Natural killer cell (primary cell): ENCODE data around the gene EIF4E1B. TPM values are rescaled to one million over a fixed set of nuclear protein-coding genes. Genes with fewer than 3 reads are reported as not detected.
A peak's percentile ranks its signal among the peaks of the same experiment; 100 is the strongest.

Experiments used
- ATAC-seq, 3 donors: fragments of 150-1000 bp in 2 of 3; fragments of 200-7000 bp in 1 of 3; cut with Tn5 transposase; 1 replicate in 1 of 3; 2 replicates in 2 of 3; pipeline ENCODE4 v1.10.0; 2021; ENCODE audit warnings: mild to moderate bottlenecking in 2 of 3, moderate library complexity in 2 of 3
- DNase-seq, 2 donors: peaks; one replicate each; pipeline versions ENCODE4 v3.0.0 to v3.0.0-alpha.2; 2013 to 2021; ENCODE audit warnings: mixed read lengths in 1 of 2
- H3K27ac ChIP-seq: one replicate; pipeline ENCODE4 v1.5.1; 2013; ENCODE audit warnings: mild to moderate bottlenecking, low read length
- H3K27me3 ChIP-seq: one replicate; pipeline ENCODE4 v1.6.1; 2013; ENCODE audit warnings: low read length; ENCODE audit not compliant: control insufficient read depth, insufficient read depth
- H3K36me3 ChIP-seq: one replicate; pipeline ENCODE4 v1.6.1; 2013; ENCODE audit warnings: low read length; ENCODE audit not compliant: control insufficient read depth, insufficient read depth
- H3K4me1 ChIP-seq: one replicate; pipeline ENCODE4 v1.6.1; 2013; ENCODE audit warnings: low read length; ENCODE audit not compliant: control insufficient read depth, insufficient read depth
- H3K4me3 ChIP-seq: one replicate; pipeline ENCODE4 v1.5.1; 2013; ENCODE audit warnings: low read length
- H3K9me3 ChIP-seq: one replicate; pipeline ENCODE4 v1.6.1; 2013; ENCODE audit warnings: low read length; ENCODE audit not compliant: control insufficient read depth, insufficient read depth
- H3K27ac Mint-ChIP-seq, 2 donors: one replicate each; pipeline ENCODE4 v1.8.0; 2022; ENCODE audit warnings: mild to moderate bottlenecking in 2 of 2, mixed read lengths in 2 of 2, moderate library complexity in 1 of 2
- H3K27me3 Mint-ChIP-seq, 2 donors: one replicate each; pipeline ENCODE4 v1.8.0; 2022; ENCODE audit warnings: low read depth in 2 of 2, mixed read lengths in 2 of 2
- H3K36me3 Mint-ChIP-seq: one replicate; pipeline ENCODE4 v1.8.0; 2022; ENCODE audit warnings: mixed read lengths
- H3K4me1 Mint-ChIP-seq, 2 donors: one replicate each; pipeline ENCODE4 v1.8.0; 2022; ENCODE audit warnings: mixed read lengths in 2 of 2
- H3K4me3 Mint-ChIP-seq: one replicate; pipeline ENCODE4 v1.8.0; 2022; ENCODE audit warnings: mild to moderate bottlenecking, moderate library complexity, mixed read lengths
- H3K9me3 Mint-ChIP-seq, 2 donors: one replicate each; pipeline ENCODE4 v1.8.0; 2022; ENCODE audit warnings: mixed read lengths in 2 of 2
- WGBS: methylation state at CpG from one replicate; pipeline ENCODE4 v1.1.7; 2013; ENCODE audit warnings: missing lambda C conversion rate; ENCODE audit not compliant: insufficient coverage; 5-methylcytosine and 5-hydroxymethylcytosine counted together
- intact Hi-C: fragments of 100-400 bp; cut with micrococcal nuclease; formaldehyde crosslinking; loops from one replicate; pipeline ENCODE4 v1.14.2; 2022
- total RNA-seq, 4 donors: library from RNA; stranded (reverse); fragments of 120-200 nt in 1 of 4; gene quantifications; one replicate each; pipeline versions ENCODE4 v1.2.3 to v1.2.4, GENCODE V29; 2013 to 2022
- TF ChIP-seq, protein P1 (sequence below): fragments of 200-600 bp; IDR thresholded peaks from one replicate; pipeline ENCODE4 v1.8.0; 2022; ENCODE audit warnings: antibody characterized with exemption

The EIF4E1B gene
- total RNA-seq, 3 donors from 2014 or later (not counting 1 experiment from before 2014, with no cell fraction given) = not detected

GRCh38 chr5:176651472-176651980 is 21.1 kb downstream of the EIF4E1B start:
- Histone ChIP-seq H3K4me3 (no peak overlapping the region), H3K27ac (no peak overlapping the region), H3K9me3 (no peaks in the 10 kb centered on the region), H3K4me1 (peaks cover 73% of the 10 kb centered on the region), H3K27me3 (no peaks in the 10 kb centered on the region), H3K36me3 (peaks cover 5% of the 10 kb centered on the region)
- H3K4me3 Mint-ChIP-seq = no peak overlapping the region
- ATAC-seq (no peak), DNase-seq (no peak)
- intact Hi-C loops = no loop called here
- WGBS = 67% methylated on average over 17 of the region's 17 CpGs
- TF ChIP-seq, protein P1, sequence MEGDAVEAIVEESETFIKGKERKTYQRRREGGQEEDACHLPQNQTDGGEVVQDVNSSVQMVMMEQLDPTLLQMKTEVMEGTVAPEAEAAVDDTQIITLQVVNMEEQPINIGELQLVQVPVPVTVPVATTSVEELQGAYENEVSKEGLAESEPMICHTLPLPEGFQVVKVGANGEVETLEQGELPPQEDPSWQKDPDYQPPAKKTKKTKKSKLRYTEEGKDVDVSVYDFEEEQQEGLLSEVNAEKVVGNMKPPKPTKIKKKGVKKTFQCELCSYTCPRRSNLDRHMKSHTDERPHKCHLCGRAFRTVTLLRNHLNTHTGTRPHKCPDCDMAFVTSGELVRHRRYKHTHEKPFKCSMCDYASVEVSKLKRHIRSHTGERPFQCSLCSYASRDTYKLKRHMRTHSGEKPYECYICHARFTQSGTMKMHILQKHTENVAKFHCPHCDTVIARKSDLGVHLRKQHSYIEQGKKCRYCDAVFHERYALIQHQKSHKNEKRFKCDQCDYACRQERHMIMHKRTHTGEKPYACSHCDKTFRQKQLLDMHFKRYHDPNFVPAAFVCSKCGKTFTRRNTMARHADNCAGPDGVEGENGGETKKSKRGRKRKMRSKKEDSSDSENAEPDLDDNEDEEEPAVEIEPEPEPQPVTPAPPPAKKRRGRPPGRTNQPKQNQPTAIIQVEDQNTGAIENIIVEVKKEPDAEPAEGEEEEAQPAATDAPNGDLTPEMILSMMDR = no peak
- no peaks in the 10 kb centered on the region for H3K36me3 Mint-ChIP-seq
- peaks cover 44 to 69% of the 10 kb centered on the region in 2 donors for H3K4me1 Mint-ChIP-seq
- H3K9me3 Mint-ChIP-seq = no peaks in the 10 kb centered on the region
- H3K27ac Mint-ChIP-seq = peak overlapping the region in 1 of 2 donors; percentile 78
- no peaks in the 10 kb centered on the region for H3K27me3 Mint-ChIP-seq

DNA sequence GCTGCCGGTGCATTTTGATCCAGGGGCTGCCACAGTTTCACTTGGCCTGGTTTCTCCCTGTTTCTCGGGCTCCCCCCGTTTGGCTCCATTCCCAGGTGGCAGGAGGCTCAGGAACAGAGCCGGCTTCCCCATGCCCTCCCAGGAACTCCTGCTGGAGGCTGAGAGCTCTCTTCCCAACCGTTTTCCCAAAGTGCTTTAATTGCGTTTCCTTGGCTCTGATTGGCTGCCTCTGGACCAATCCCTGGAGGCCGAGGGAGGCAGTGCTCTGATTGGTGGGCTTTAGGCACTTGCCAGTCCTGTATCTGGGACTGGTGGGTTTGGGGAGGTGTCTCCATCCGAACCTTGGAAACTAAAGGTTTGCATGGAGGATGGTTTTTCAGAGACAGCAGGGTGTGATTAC is 21.7 kb downstream of the EIF4E1B start:
- Mint-ChIP-seq H3K27me3 (no peaks in the 10 kb centered on the region), H3K4me3 (no peak overlapping the region), H3K27ac (peak overlapping the region in 1 of 2 donors; percentile 78), H3K4me1 (peaks cover 44 to 63% of the 10 kb centered on the region in 2 donors), H3K36me3 (no peaks in the 10 kb centered on the region), H3K9me3 (no peaks in the 10 kb centered on the region)
- H3K9me3 ChIP-seq = no peaks in the 10 kb centered on the region
- ATAC-seq = no peak
- H3K27ac ChIP-seq = no peak overlapping the region
- peaks cover 5% of the 10 kb centered on the region for H3K36me3 ChIP-seq
- 96% methylated on average over 7 of the region's 8 CpGs for WGBS
- H3K27me3 ChIP-seq = no peaks in the 10 kb centered on the region
- TF ChIP-seq, protein P1 = no peak
- peaks cover 69% of the 10 kb centered on the region for H3K4me1 ChIP-seq
- no peak for DNase-seq
- intact Hi-C loops = no loop called here
- H3K4me3 ChIP-seq = no peak overlapping the region

GRCh38 chr5:176653401-176654385 is 23.2 kb downstream of the EIF4E1B start:
- H3K27me3 ChIP-seq = no peaks in the 10 kb centered on the region
- H3K36me3 Mint-ChIP-seq = no peaks in the 10 kb centered on the region
- H3K4me1 Mint-ChIP-seq = peaks cover 51 to 65% of the 10 kb centered on the region in 2 donors
- H3K9me3 Mint-ChIP-seq = no peaks in the 10 kb centered on the region
- TF ChIP-seq, protein P1 = no peak
- 72% methylated on average over 18 of the region's 18 CpGs for WGBS
- peak overlapping the region; percentile 42 for H3K27ac ChIP-seq
- H3K4me3 Mint-ChIP-seq = peak overlapping the region; percentile 29
- peaks cover 8% of the 10 kb centered on the region for H3K36me3 ChIP-seq
- no peak overlapping the region for H3K4me3 ChIP-seq
- ATAC-seq (peak; percentile 51 to 68 (median 66)), DNase-seq (peak; percentile 47 to 54)
- intact Hi-C loops = no loop called here
- no peaks in the 10 kb centered on the region for H3K9me3 ChIP-seq
- H3K27ac Mint-ChIP-seq = peak overlapping the region; percentile 71 to 78
- peaks cover 69% of the 10 kb centered on the region for H3K4me1 ChIP-seq
- H3K27me3 Mint-ChIP-seq = no peaks in the 10 kb centered on the region
